Nephron (organoid): Measurements from ENCODE around the gene P2RY14.
A peak's percentile ranks its signal among the peaks of the same experiment; 100 is the strongest.

Experiments
- H3K27ac Mint-ChIP-seq, 3 experiments: 2 replicates each; pipeline ENCODE4 v1.8.0; 2020; ENCODE audit warnings: mixed read lengths in 3 of 3, mild to moderate bottlenecking in 2 of 3, moderate library complexity in 1 of 3
- H3K27me3 Mint-ChIP-seq: 2 replicates; pipeline ENCODE4 v1.8.0; 2021; ENCODE audit warnings: low read depth, mild to moderate bottlenecking, moderate library complexity, mixed read lengths
- H3K36me3 Mint-ChIP-seq: 2 replicates; pipeline ENCODE4 v1.8.0; 2020; ENCODE audit warnings: low read depth, mixed read lengths
- H3K4me1 Mint-ChIP-seq: 2 replicates; pipeline ENCODE4 v1.8.0; 2020; ENCODE audit warnings: mixed read lengths
- H3K4me3 Mint-ChIP-seq, 3 experiments: 2 replicates each; pipeline ENCODE4 v1.8.0; 2020; ENCODE audit warnings: mild to moderate bottlenecking in 3 of 3, mixed read lengths in 3 of 3, moderate library complexity in 2 of 3
- H3K9me3 Mint-ChIP-seq: 2 replicates; pipeline ENCODE4 v1.8.0; 2020; ENCODE audit warnings: mixed read lengths
- CTCF ChIP-seq, 3 experiments: fragments of 200-600 bp; sonication (generic); IDR thresholded peaks; one replicate each; pipeline ENCODE4 v1.5.0; 2021; ENCODE audit warnings: antibody characterized with exemption in 3 of 3; ENCODE audit not compliant: unreplicated experiment in 3 of 3

The P2RY14 gene

DNA sequence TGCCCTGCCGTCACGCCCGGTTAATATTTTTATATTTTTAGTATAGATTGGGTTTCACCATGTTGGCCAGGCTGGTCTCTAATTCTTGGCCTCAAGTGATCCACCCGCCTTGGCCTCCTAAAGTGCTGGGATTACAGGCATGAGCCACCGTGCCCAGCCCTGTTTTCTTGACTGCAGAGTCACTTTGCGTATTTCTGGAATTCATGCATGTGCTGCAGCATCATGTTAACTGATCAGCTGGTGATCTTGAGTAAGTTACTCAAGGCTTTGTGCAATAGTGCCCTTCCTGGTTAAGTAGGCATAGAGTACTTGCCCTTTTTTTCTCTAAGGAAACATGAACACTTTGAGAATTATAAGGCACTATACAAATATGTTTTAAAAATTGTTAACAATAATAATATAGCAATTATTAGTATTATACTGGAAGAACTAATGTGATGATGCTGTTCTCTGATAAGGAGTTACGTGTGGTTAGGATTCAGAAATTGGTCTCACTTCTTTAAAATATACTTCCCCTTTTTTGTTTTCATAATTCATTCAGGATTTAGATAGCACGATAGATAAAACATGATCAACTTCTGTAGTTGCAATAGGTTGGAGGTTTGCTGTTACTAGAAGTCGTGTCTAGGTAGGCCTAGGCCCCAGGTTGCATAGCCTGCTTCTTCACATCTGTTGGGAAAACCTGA is 108.9 kb downstream of the P2RY14 start:
- Mint-ChIP-seq H3K9me3 (no peaks in the 10 kb centered on the region), H3K36me3 (no peaks in the 10 kb centered on the region), H3K27me3 (no peaks in the 10 kb centered on the region), H3K27ac (no peak overlapping the region), H3K4me1 (peaks cover 5% of the 10 kb centered on the region), H3K4me3 (no peak overlapping the region)
- TF ChIP-seq CTCF (IDR thresholded peaks at IDR 0.05; ENCODE audit: unreplicated experiment in 3 of 3), result no peak

DNA sequence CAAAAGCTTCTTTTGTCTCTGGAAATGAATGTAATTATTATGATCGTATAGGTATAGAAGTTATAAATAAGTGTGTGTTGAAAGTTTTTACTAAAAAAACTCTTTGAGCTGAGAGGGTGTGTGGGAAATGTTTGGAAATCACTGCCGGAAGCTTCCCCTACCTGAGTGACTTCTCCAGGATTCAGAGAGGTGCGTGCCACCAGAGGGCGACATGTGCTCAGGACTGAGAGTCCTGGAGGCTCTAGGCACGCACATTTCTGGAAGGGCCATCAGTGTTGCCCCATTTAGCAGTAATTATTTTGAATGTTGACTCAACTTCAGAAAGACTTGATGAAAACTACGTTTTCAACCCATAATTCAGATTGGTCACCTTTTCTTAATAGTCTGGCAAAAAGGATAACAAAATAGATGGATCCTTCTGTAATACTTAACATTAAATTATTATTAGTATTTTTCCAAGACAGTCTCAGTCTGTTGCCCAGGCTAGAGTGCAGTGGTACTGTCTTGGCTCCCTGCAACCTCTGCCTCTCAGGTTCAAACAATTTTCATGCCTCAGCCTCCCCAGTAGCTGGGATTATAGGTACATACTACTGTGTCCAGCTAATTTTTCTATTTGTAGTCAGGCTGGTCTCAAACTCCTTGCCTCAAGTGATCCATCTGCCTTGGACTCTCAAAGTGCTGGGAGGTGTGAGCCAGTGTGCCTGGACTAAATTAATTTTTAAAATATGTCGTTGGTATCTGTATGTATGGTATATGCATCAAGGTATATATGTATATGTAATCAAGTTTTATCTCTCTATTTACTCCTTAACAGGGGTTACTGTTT is 109.9 kb downstream of the P2RY14 start:
- no peak overlapping the region for H3K27ac Mint-ChIP-seq
- peaks cover 5% of the 10 kb centered on the region for H3K4me1 Mint-ChIP-seq
- no peak overlapping the region for H3K4me3 Mint-ChIP-seq
- no peaks in the 10 kb centered on the region for H3K36me3 Mint-ChIP-seq
- no peaks in the 10 kb centered on the region for H3K9me3 Mint-ChIP-seq
- no peaks in the 10 kb centered on the region for H3K27me3 Mint-ChIP-seq
- TF ChIP-seq CTCF (IDR thresholded peaks at IDR 0.05; ENCODE audit: unreplicated experiment in 3 of 3), result peak; percentile 80 to 85 (median 83)

DNA sequence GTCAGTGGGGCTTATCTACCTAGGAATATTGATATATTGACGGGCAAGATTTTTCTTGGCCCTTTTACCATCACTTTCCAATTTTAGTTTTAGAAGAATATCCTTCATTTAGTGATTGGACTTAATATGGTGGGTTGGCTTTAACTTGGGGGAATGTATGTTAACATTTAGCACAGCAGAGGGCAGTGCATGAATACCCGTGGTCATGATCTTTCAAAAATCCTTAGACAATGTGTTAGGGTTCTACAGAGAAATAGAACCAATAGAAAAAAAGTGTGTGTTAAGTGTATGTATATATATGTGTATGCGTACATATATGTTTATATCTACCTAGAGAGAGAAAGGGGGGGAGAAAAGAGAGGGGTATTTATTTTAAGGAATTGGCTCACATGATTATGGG is 112.2 kb downstream of the P2RY14 start:
- Mint-ChIP-seq H3K36me3 (peaks cover 7% of the 10 kb centered on the region), H3K27ac (no peak overlapping the region), H3K4me3 (no peak overlapping the region), H3K27me3 (no peaks in the 10 kb centered on the region), H3K4me1 (peaks cover 5% of the 10 kb centered on the region), H3K9me3 (no peaks in the 10 kb centered on the region)
- TF ChIP-seq CTCF (IDR thresholded peaks at IDR 0.05; ENCODE audit: unreplicated experiment in 3 of 3), result no peak

DNA sequence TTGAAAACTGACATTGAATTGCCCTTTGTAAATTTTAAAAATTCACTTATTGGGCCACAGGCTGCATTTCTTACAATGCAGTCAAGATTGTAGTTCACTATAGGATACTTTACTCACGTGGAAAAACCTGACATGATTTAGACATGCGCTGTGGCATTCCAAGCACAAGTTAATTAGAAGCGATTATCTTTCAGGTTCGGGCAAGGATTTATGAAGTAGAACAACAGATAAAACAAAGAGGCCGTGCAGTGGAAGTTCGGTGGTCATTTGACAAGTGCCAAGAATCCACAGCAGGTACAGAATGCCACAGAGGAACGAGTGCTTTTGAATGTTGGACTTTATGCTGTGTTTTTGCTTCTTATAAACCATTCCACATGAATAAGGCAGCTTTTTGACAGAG is 113.1 kb downstream of the P2RY14 start:
- no peaks in the 10 kb centered on the region for H3K27me3 Mint-ChIP-seq
- H3K27ac Mint-ChIP-seq, result no peak overlapping the region
- no peak overlapping the region for H3K4me3 Mint-ChIP-seq
- H3K4me1 Mint-ChIP-seq, result no peaks in the 10 kb centered on the region
- no peak for TF ChIP-seq CTCF (IDR thresholded peaks at IDR 0.05; ENCODE audit: unreplicated experiment in 3 of 3)
- no peaks in the 10 kb centered on the region for H3K9me3 Mint-ChIP-seq
- peaks cover 15% of the 10 kb centered on the region for H3K36me3 Mint-ChIP-seq
